Measurements from ENCODE around the gene USH1C. TPM values are rescaled to one million over a fixed set of nuclear protein-coding genes. Genes with fewer than 3 reads are reported as not detected.

Gene USH1C
- total RNA-seq, 2 donors from 2014 or later, result 0.68 TPM; not detected in 1

DNA sequence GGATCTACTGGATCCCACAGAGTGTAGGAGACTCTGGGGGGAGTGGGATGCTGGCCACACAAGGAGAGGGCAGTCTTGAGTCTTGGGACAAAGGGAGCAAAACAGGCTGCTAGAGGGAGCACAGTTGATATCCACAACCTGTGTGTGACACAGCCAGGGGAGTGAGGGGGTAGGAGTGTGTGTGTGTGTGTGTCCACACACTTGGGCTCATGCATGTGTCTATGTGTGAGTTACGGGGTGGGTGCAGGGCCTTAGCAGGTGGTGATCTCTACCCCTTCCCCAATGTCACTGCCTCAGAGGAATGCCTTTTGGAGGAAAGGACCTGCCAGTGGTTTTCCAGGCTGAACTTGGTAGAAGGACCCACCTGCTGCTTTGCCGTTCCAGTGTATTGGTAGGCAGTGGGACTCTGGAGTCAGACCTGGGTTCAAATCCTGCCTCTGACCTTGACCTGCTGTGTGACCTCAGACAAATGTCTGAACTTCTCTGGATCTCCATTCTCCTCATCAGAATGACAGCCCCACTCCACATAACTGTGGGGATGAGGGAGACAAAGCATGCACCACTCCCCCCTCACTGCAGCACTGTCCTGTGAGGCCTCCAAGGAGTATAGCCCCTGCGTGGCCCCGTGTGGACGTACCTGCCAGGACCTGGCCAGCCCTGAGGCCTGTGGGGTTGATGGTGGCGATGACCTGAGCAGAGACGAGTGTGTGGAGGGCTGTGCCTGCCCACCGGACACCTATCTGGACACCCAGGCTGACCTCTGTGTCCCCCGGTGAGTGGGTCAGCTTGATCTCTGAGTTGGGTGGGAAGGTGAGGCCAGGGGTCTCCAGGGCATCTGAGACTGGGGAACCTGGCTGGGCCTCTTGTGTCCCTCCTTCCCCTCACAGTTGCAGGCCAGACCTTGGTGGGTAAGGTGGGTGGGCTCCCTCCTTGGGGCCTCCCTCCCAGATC lies 30.2 kb upstream of the USH1C start:
- Histone ChIP-seq H3K9me3 (no peaks in the 10 kb centered on the region), H3K36me3 (no peaks in the 10 kb centered on the region), H3K27me3 (replicated peaks; ENCODE audit: insufficient read depth) (no peaks in the 10 kb centered on the region), H3K4me1 (ENCODE audit: control insufficient read depth in 1 of 2, low read depth in 2 of 2) (no peaks in the 10 kb centered on the region), H3K27ac (no peak overlapping the region), H3K4me3 (no peak overlapping the region)
- TF ChIP-seq CTCF (IDR thresholded peaks at IDR 0.05), result no peak
- DNase-seq (ENCODE audit: low spot score), result no peak
- no peak for ATAC-seq (ENCODE audit: insufficient number of reproducible peaks, low FRiP score, low read depth)

GRCh38 chr11:17573526-17573925 lies 29.3 kb upstream of the USH1C start:
- Histone ChIP-seq H3K4me3 (no peak overlapping the region), H3K9me3 (no peaks in the 10 kb centered on the region), H3K36me3 (no peaks in the 10 kb centered on the region), H3K4me1 (ENCODE audit: control insufficient read depth in 1 of 2, low read depth in 2 of 2) (no peaks in the 10 kb centered on the region), H3K27me3 (replicated peaks; ENCODE audit: insufficient read depth) (no peaks in the 10 kb centered on the region), H3K27ac (no peak overlapping the region)
- ATAC-seq (ENCODE audit: insufficient number of reproducible peaks, low FRiP score, low read depth) (no peak), DNase-seq (ENCODE audit: low spot score) (no peak)
- no peak for TF ChIP-seq CTCF (IDR thresholded peaks at IDR 0.05)

DNA sequence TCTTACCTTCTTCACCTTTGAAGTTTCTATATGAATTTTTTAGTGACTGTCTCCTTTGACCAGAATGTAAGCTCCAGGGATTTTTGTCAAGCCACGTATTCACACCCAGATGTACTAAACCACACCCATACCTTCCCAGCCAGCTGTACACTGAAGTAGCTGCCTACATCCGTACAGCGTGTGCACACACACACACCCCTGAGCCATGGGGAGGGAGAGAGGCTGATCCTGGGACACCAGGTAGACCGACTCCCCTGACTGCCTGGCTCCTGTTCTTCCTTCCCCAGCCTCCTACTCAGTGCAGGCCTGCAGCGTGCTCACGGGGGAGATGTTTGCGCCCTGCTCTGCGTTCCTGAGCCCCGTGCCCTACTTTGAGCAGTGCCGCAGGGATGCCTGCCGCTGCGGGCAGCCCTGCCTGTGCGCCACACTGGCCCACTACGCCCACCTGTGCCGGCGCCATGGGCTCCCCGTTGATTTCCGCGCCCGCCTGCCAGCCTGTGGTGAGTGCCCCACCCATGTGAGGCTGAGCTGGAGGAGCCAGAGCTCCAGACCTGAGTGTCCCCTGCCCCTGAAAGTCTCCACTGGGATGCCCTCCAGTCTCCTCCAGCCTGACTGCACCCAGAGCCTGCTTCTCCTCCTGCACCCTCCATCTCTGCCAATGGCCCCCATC lies 28.7 kb upstream of the USH1C start:
- H3K27me3 ChIP-seq (replicated peaks; ENCODE audit: insufficient read depth), result no peaks in the 10 kb centered on the region
- H3K9me3 ChIP-seq, result no peaks in the 10 kb centered on the region
- H3K4me3 ChIP-seq, result no peak overlapping the region
- H3K4me1 ChIP-seq (ENCODE audit: control insufficient read depth in 1 of 2, low read depth in 2 of 2), result no peaks in the 10 kb centered on the region
- H3K36me3 ChIP-seq, result no peaks in the 10 kb centered on the region
- ATAC-seq (ENCODE audit: insufficient number of reproducible peaks, low FRiP score, low read depth) (no peak), DNase-seq (ENCODE audit: low spot score) (no peak)
- H3K27ac ChIP-seq, result no peak overlapping the region
- no peak for TF ChIP-seq CTCF (IDR thresholded peaks at IDR 0.05)

DNA sequence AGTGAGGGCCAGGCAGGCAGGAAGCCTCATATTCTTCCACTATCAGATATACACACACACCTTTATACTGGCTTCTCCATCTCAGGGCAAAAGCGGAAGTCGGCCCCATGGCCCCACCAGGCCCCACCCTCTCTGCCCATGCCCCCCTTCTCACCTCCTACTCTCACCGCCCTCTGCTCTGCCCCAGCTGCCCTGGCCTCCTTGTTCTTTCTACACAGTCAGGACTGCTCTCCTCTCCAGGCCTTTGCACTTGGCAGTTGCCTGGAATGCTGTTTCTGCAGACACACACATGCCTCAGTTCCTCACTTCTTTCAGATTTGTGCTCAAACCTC lies 28.1 kb upstream of the USH1C start:
- Histone ChIP-seq H3K9me3 (no peaks in the 10 kb centered on the region), H3K4me3 (no peak overlapping the region), H3K27ac (no peak overlapping the region), H3K27me3 (replicated peaks; ENCODE audit: insufficient read depth) (no peaks in the 10 kb centered on the region), H3K4me1 (ENCODE audit: control insufficient read depth in 1 of 2, low read depth in 2 of 2) (no peaks in the 10 kb centered on the region), H3K36me3 (no peaks in the 10 kb centered on the region)
- DNase-seq (ENCODE audit: low spot score), result no peak
- no peak for ATAC-seq (ENCODE audit: insufficient number of reproducible peaks, low FRiP score, low read depth)
- TF ChIP-seq CTCF (IDR thresholded peaks at IDR 0.05), result no peak
